Measurements from ENCODE around the gene TBC1D4.
A peak's percentile ranks its signal among the peaks of the same experiment; 100 is the strongest.
"Not testable (repeated sequence)": the region's sequence is repeated elsewhere in the genome, so short reads cannot be mapped to it uniquely, and the experiment has no call there.

The TBC1D4 gene

GRCh38 chr13:75359266-75359665 lies 122.7 kb downstream of the TBC1D4 start:
- H3K4me3 ChIP-seq (ENCODE audit: low read length) = no peak overlapping the region
- TF ChIP-seq CTCF (IDR thresholded peaks at IDR 0.05; ENCODE audit: insufficient read depth, low read depth, low read length, missing control alignments) = no peak
- peak; percentile 80 for DNase-seq (ENCODE audit: low read depth)

GRCh38 chr13:75357576-75358289 lies 124.2 kb downstream of the TBC1D4 start:
- no peak overlapping the region for H3K4me3 ChIP-seq (ENCODE audit: low read length)
- TF ChIP-seq CTCF (IDR thresholded peaks at IDR 0.05; ENCODE audit: insufficient read depth, low read depth, low read length, missing control alignments) = peak; percentile 66
- DNase-seq (ENCODE audit: low read depth) = peak; percentile 64

GRCh38 chr13:75356421-75356820 lies 125.5 kb downstream of the TBC1D4 start:
- TF ChIP-seq CTCF (IDR thresholded peaks at IDR 0.05; ENCODE audit: insufficient read depth, low read depth, low read length, missing control alignments) = no peak
- no peak overlapping the region for H3K4me3 ChIP-seq (ENCODE audit: low read length)
- no peak for DNase-seq (ENCODE audit: low read depth)

GRCh38 chr13:75355609-75356008 lies 126.4 kb downstream of the TBC1D4 start:
- no peak overlapping the region for H3K4me3 ChIP-seq (ENCODE audit: low read length)
- no peak for DNase-seq (ENCODE audit: low read depth)
- TF ChIP-seq CTCF (IDR thresholded peaks at IDR 0.05; ENCODE audit: insufficient read depth, low read depth, low read length, missing control alignments) = no peak

GRCh38 chr13:75353781-75354193 lies 128.2 kb downstream of the TBC1D4 start:
- no peak for DNase-seq (ENCODE audit: low read depth)
- no peak for TF ChIP-seq CTCF (IDR thresholded peaks at IDR 0.05; ENCODE audit: insufficient read depth, low read depth, low read length, missing control alignments)
- H3K4me3 ChIP-seq (ENCODE audit: low read length) = no peak overlapping the region

- DNase-seq (ENCODE audit: low read depth) = no peak
- TF ChIP-seq CTCF (IDR thresholded peaks at IDR 0.05; ENCODE audit: insufficient read depth, low read depth, low read length, missing control alignments) = no peak
- no peak overlapping the region for H3K4me3 ChIP-seq (ENCODE audit: low read length)
Measured at GRCh38 chr13:75352641-75353327, 129.2 kb downstream of the TBC1D4 start.

GRCh38 chr13:75351538-75351937 lies 130.4 kb downstream of the TBC1D4 start:
- not testable (repeated sequence) for DNase-seq (ENCODE audit: low read depth); H3K4me3 ChIP-seq (ENCODE audit: low read length)
